Natural killer cell (primary cell): Measurements from ENCODE around the gene KIF16B. TPM values are rescaled to one million over a fixed set of nuclear protein-coding genes. Genes with fewer than 3 reads are reported as not detected.

Source experiments
- ATAC-seq, 3 donors: fragments of 150-1000 bp in 2 of 3; fragments of 200-7000 bp in 1 of 3; cut with Tn5 transposase; 1 replicate in 1 of 3; 2 replicates in 2 of 3; pipeline ENCODE4 v1.10.0; 2021; ENCODE audit warnings: mild to moderate bottlenecking in 2 of 3, moderate library complexity in 2 of 3
- DNase-seq, 2 donors: peaks; one replicate each; pipeline versions ENCODE4 v3.0.0 to v3.0.0-alpha.2; 2013 to 2021; ENCODE audit warnings: mixed read lengths in 1 of 2
- H3K27ac ChIP-seq: one replicate; pipeline ENCODE4 v1.5.1; 2013; ENCODE audit warnings: mild to moderate bottlenecking, low read length
- H3K27me3 ChIP-seq: one replicate; pipeline ENCODE4 v1.6.1; 2013; ENCODE audit warnings: low read length; ENCODE audit not compliant: control insufficient read depth, insufficient read depth
- H3K36me3 ChIP-seq: one replicate; pipeline ENCODE4 v1.6.1; 2013; ENCODE audit warnings: low read length; ENCODE audit not compliant: control insufficient read depth, insufficient read depth
- H3K4me1 ChIP-seq: one replicate; pipeline ENCODE4 v1.6.1; 2013; ENCODE audit warnings: low read length; ENCODE audit not compliant: control insufficient read depth, insufficient read depth
- H3K4me3 ChIP-seq: one replicate; pipeline ENCODE4 v1.5.1; 2013; ENCODE audit warnings: low read length
- H3K9me3 ChIP-seq: one replicate; pipeline ENCODE4 v1.6.1; 2013; ENCODE audit warnings: low read length; ENCODE audit not compliant: control insufficient read depth, insufficient read depth
- H3K27ac Mint-ChIP-seq, 2 donors: one replicate each; pipeline ENCODE4 v1.8.0; 2022; ENCODE audit warnings: mild to moderate bottlenecking in 2 of 2, mixed read lengths in 2 of 2, moderate library complexity in 1 of 2
- H3K27me3 Mint-ChIP-seq, 2 donors: one replicate each; pipeline ENCODE4 v1.8.0; 2022; ENCODE audit warnings: low read depth in 2 of 2, mixed read lengths in 2 of 2
- H3K36me3 Mint-ChIP-seq: one replicate; pipeline ENCODE4 v1.8.0; 2022; ENCODE audit warnings: mixed read lengths
- H3K4me1 Mint-ChIP-seq, 2 donors: one replicate each; pipeline ENCODE4 v1.8.0; 2022; ENCODE audit warnings: mixed read lengths in 2 of 2
- H3K4me3 Mint-ChIP-seq: one replicate; pipeline ENCODE4 v1.8.0; 2022; ENCODE audit warnings: mild to moderate bottlenecking, moderate library complexity, mixed read lengths
- H3K9me3 Mint-ChIP-seq, 2 donors: one replicate each; pipeline ENCODE4 v1.8.0; 2022; ENCODE audit warnings: mixed read lengths in 2 of 2
- WGBS: methylation state at CpG from one replicate; pipeline ENCODE4 v1.1.7; 2013; ENCODE audit warnings: missing lambda C conversion rate; ENCODE audit not compliant: insufficient coverage; 5-methylcytosine and 5-hydroxymethylcytosine counted together
- intact Hi-C: fragments of 100-400 bp; cut with micrococcal nuclease; formaldehyde crosslinking; loops from one replicate; pipeline ENCODE4 v1.14.2; 2022
- total RNA-seq, 4 donors: library from RNA; stranded (reverse); fragments of 120-200 nt in 1 of 4; gene quantifications; one replicate each; pipeline versions ENCODE4 v1.2.3 to v1.2.4, GENCODE V29; 2013 to 2022
- TF ChIP-seq, protein P1 (sequence below): fragments of 200-600 bp; IDR thresholded peaks from one replicate; pipeline ENCODE4 v1.8.0; 2022; ENCODE audit warnings: antibody characterized with exemption

KIF16B gene
- total RNA-seq, 3 donors from 2014 or later (not counting 1 experiment from before 2014, with no cell fraction given) = 3.9 to 11.8 (median 9.2) TPM

DNA sequence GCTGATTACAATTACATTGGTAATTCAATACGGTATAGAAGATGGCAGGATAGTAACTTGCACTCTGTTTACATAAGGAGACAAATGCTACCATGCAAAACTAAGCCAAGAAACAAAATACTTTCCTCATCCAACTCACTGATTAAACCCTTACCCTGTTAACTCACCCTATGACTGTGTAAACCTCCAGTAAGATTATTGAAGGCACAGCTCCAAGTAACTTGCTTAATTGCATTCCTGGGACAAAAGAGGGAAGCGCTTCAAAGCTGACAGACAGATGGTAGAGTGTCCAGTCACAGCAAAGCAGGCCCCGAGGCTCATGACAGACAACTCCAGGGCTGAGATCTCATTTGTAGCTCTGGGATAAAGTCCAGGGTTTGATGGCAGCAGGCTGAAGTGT, 6.9 kb upstream of the KIF16B start:
- H3K36me3 Mint-ChIP-seq = no peaks in the 10 kb centered on the region
- Histone ChIP-seq H3K36me3 (no peaks in the 10 kb centered on the region), H3K27me3 (no peaks in the 10 kb centered on the region), H3K4me1 (peaks cover 6% of the 10 kb centered on the region), H3K4me3 (no peak overlapping the region), H3K27ac (no peak overlapping the region), H3K9me3 (no peaks in the 10 kb centered on the region)
- H3K9me3 Mint-ChIP-seq = no peaks in the 10 kb centered on the region
- no peak overlapping the region for H3K27ac Mint-ChIP-seq
- TF ChIP-seq, protein P1, sequence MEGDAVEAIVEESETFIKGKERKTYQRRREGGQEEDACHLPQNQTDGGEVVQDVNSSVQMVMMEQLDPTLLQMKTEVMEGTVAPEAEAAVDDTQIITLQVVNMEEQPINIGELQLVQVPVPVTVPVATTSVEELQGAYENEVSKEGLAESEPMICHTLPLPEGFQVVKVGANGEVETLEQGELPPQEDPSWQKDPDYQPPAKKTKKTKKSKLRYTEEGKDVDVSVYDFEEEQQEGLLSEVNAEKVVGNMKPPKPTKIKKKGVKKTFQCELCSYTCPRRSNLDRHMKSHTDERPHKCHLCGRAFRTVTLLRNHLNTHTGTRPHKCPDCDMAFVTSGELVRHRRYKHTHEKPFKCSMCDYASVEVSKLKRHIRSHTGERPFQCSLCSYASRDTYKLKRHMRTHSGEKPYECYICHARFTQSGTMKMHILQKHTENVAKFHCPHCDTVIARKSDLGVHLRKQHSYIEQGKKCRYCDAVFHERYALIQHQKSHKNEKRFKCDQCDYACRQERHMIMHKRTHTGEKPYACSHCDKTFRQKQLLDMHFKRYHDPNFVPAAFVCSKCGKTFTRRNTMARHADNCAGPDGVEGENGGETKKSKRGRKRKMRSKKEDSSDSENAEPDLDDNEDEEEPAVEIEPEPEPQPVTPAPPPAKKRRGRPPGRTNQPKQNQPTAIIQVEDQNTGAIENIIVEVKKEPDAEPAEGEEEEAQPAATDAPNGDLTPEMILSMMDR = no peak
- peaks cover 11 to 17% of the 10 kb centered on the region in 2 donors for H3K27me3 Mint-ChIP-seq
- 84% methylated on average over 3 of the region's 3 CpGs for WGBS
- peaks cover 4 to 7% of the 10 kb centered on the region in 2 donors for H3K4me1 Mint-ChIP-seq
- intact Hi-C loops = no loop called here
- DNase-seq (no peak), ATAC-seq (no peak)
- H3K4me3 Mint-ChIP-seq = no peak overlapping the region

DNA sequence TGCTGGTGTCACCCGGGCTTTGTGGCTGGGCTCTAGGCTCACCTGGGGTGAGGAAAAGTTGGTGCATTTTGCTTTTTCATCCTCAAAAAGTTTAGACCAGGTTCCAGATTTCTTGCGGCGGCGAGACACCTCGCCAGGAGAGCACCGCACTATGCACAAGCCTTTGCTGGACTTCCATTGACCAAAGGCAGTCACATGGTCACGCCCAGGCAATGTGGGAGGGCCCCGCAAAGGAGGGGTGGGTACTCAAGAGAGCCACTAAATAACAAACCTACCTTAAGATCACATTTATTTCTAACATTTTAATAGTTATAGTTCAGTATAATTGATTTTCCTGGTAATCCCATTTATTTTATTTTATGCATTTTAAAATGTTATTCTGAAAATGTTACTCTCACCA, 3.0 kb upstream of the KIF16B start:
- Histone ChIP-seq H3K27ac (no peak overlapping the region), H3K9me3 (no peaks in the 10 kb centered on the region), H3K36me3 (no peaks in the 10 kb centered on the region), H3K27me3 (no peaks in the 10 kb centered on the region), H3K4me1 (peaks cover 28% of the 10 kb centered on the region), H3K4me3 (no peak overlapping the region)
- Mint-ChIP-seq H3K4me1 (peaks cover 15 to 38% of the 10 kb centered on the region in 2 donors), H3K9me3 (no peaks in the 10 kb centered on the region), H3K4me3 (no peak overlapping the region), H3K27me3 (peaks cover 2 to 12% of the 10 kb centered on the region in 2 donors), H3K27ac (no peak overlapping the region), H3K36me3 (no peaks in the 10 kb centered on the region)
- WGBS = 100% methylated on average over 7 of the region's 8 CpGs
- DNase-seq (no peak), ATAC-seq (no peak)
- TF ChIP-seq, protein P1 = no peak
- intact Hi-C loops = no loop called here

DNA sequence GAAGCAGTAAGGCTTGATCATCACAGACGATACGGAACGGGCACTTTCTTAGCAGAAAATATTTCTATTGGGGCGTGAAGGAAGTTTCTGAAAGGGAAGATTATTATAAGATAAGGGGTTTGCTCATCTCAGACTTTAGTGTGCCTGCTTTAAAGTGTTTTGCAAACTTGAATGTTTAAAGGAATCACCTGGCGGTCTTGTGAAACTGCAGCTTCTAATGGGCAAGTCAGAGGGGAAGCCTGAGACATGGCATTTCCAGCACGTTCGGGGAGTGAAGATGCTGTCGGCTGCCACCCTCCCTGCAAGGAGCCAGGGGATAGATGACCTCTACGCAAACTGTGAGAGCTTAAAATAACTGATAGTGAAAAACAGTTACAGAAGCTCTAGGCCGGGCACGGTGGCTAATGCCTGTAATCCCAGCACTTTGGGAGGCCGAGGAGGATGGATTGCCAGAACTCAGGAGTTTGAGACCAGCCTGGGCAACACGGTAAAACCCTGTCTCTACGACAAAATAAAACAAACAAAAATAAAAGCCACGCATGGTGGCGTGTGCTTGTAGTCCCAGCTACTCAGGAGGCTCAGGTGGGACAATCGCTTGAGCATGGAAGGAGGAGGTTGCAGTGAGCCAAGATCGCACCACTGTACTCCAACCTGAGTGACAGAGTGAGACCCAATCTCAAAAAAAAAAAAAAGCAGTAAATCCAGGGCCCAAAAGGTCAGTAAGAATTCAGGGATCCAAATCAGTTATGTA, 2.3 kb upstream of the KIF16B start:
- Mint-ChIP-seq H3K4me1 (peaks cover 15 to 44% of the 10 kb centered on the region in 2 donors), H3K9me3 (no peaks in the 10 kb centered on the region), H3K27ac (peak overlapping the region in 1 of 2 donors; percentile 80), H3K4me3 (peak overlapping the region; percentile 85), H3K36me3 (no peaks in the 10 kb centered on the region), H3K27me3 (peaks cover 2 to 12% of the 10 kb centered on the region in 2 donors)
- intact Hi-C loops = no loop called here
- no peaks in the 10 kb centered on the region for H3K9me3 ChIP-seq
- peak overlapping the region; percentile 56 for H3K4me3 ChIP-seq
- no peaks in the 10 kb centered on the region for H3K27me3 ChIP-seq
- no peak for ATAC-seq
- peak in 1 of 2 donors; percentile 25 for DNase-seq
- TF ChIP-seq, protein P1 = no peak
- no peak overlapping the region for H3K27ac ChIP-seq
- 48% methylated on average over 18 of the region's 18 CpGs for WGBS
- H3K36me3 ChIP-seq = no peaks in the 10 kb centered on the region
- H3K4me1 ChIP-seq = peaks cover 28% of the 10 kb centered on the region
